Right ventricle myocardium inferior (tissue), 1 donor: Measurements from ENCODE around the gene SMOC1. TPM values are rescaled to one million over a fixed set of nuclear protein-coding genes. Genes with fewer than 3 reads are reported as not detected.

ENCODE experiments used
- total RNA-seq: library from RNA; stranded (reverse); fragmentation: NEBNext Ultra II Directional; extraction: Animal tissue kit (Norgen Biotek cat#: 25700); gene quantifications from one replicate; pipeline ENCODE4 v1.2.1, GENCODE V29; 2021
- donor health status: DM: no; HTN: yes; CAD: no; lungs with severe emphysema.

Gene SMOC1
- total RNA-seq, 1 donor from 2014 or later, result 1.2 TPM

Other genes starting within 250 kb of the SMOC1 start
- gene SRSF5, start 112.3 kb upstream of the SMOC1 start, total RNA-seq, result 120 TPM
- not detected for gene SLC10A1, start 82.2 kb upstream of the SMOC1 start, total RNA-seq